ENCODE data around the gene AFTPH.

The AFTPH gene

GRCh38 chr2:64637000-64637635 lies 113.0 kb downstream of the AFTPH start:
- Histone ChIP-seq H3K9me3 (no peaks in the 10 kb centered on the region), H3K27me3 (no peaks in the 10 kb centered on the region), H3K4me2 (peak overlapping the region; percentile 85), H3K4me1 (peaks cover 55% of the 10 kb centered on the region), H3K27ac (peak overlapping the region; percentile 82), H3K36me3 (peaks cover 50% of the 10 kb centered on the region), H3K4me3 (peak overlapping the region; percentile 38), H4K20me1 (peaks cover 41% of the 10 kb centered on the region), H3K9ac (peak overlapping the region; percentile 17; the same call in 1 of the 2 replicates)
- no peak for TF ChIP-seq Cebpa-rat (IDR thresholded peaks at IDR 0.05)

GRCh38 chr2:64637931-64638330 lies 113.8 kb downstream of the AFTPH start:
- H3K36me3 ChIP-seq, result peaks cover 43% of the 10 kb centered on the region
- no peaks in the 10 kb centered on the region for H3K27me3 ChIP-seq
- H3K27ac ChIP-seq, result peak overlapping the region; percentile 82
- H3K9me3 ChIP-seq, result no peaks in the 10 kb centered on the region
- H3K4me1 ChIP-seq, result peaks cover 64% of the 10 kb centered on the region
- no peak overlapping the region for H3K4me3 ChIP-seq
- H4K20me1 ChIP-seq, result peaks cover 49% of the 10 kb centered on the region
- peak overlapping the region; percentile 85 for H3K4me2 ChIP-seq
- TF ChIP-seq Cebpa-rat (IDR thresholded peaks at IDR 0.05), result no peak
- H3K9ac ChIP-seq, result no peak overlapping the region; the same call in 1 of the 2 replicates

GRCh38 chr2:64638502-64639120 lies 114.5 kb downstream of the AFTPH start:
- Histone ChIP-seq H3K4me2 (peak overlapping the region; percentile 85), H3K36me3 (peaks cover 36% of the 10 kb centered on the region), H3K4me1 (peaks cover 70% of the 10 kb centered on the region), H3K9ac (no peak overlapping the region), H3K27ac (no peak overlapping the region), H3K9me3 (no peaks in the 10 kb centered on the region), H3K4me3 (no peak overlapping the region), H3K27me3 (no peaks in the 10 kb centered on the region), H4K20me1 (peaks cover 56% of the 10 kb centered on the region)
- TF ChIP-seq Cebpa-rat (IDR thresholded peaks at IDR 0.05), result no peak

DNA sequence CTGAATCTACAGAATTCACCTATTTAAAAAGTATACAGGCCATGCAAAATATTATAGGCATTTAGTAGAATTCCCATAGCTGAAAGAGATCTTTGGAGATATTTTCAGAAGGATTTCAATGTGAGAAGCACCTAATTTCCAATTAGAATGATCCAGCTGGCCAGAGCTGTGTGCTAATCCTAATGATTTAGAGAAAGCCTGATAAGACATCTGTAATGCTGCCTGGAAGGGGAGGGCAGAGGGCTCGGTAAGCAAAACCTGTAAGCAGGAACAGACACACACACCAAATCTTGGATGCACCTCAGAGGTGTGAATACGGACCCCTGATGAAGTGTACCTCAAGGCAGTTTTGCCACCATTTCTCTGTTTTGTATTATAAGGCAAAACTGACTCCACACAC lies 115.6 kb downstream of the AFTPH start:
- Histone ChIP-seq H3K4me1 (peaks cover 78% of the 10 kb centered on the region), H3K36me3 (peaks cover 25% of the 10 kb centered on the region), H3K27ac (no peak overlapping the region), H3K27me3 (no peaks in the 10 kb centered on the region), H3K9me3 (no peaks in the 10 kb centered on the region), H3K4me3 (no peak overlapping the region), H3K9ac (no peak overlapping the region), H3K4me2 (no peak overlapping the region), H4K20me1 (peaks cover 67% of the 10 kb centered on the region)
- TF ChIP-seq Cebpa-rat (IDR thresholded peaks at IDR 0.05), result no peak

- H3K27ac ChIP-seq, result no peak overlapping the region
- no peak overlapping the region for H3K4me3 ChIP-seq
- no peaks in the 10 kb centered on the region for H3K9me3 ChIP-seq
- H3K4me1 ChIP-seq, result peaks cover 84% of the 10 kb centered on the region
- no peaks in the 10 kb centered on the region for H3K27me3 ChIP-seq
- peaks cover 18% of the 10 kb centered on the region for H3K36me3 ChIP-seq
- H3K4me2 ChIP-seq, result peak overlapping the region; percentile 2; the same call in 1 of the 2 replicates
- peaks cover 74% of the 10 kb centered on the region for H4K20me1 ChIP-seq
- TF ChIP-seq Cebpa-rat (IDR thresholded peaks at IDR 0.05), result no peak
- no peak overlapping the region for H3K9ac ChIP-seq
These were observed 116.3 kb downstream of the AFTPH start for GRCh38 chr2:64640153-64641044.

DNA sequence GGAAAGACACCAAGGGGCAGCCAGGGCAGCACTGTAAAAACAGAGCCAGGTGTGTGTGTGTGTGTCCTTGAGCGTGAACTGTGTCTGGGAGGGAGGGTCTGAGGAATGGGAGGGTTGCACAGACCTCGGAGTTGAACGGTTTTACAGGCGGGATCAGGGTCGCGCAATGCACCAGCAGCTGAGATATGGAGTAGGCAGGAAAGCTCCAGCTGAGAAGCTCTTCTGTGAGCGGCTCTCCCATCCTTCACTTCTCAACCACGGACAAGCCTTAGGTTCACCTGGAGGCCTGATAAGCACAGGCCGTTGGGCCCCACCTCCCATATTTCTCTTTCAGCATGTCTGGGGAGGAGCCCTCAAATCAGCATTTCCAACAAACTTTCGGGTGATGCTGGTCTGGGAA lies 117.5 kb downstream of the AFTPH start:
- H3K4me3 ChIP-seq, result no peak overlapping the region
- no peak for TF ChIP-seq Cebpa-rat (IDR thresholded peaks at IDR 0.05)
- H3K4me1 ChIP-seq, result peaks cover 85% of the 10 kb centered on the region
- H3K9me3 ChIP-seq, result no peaks in the 10 kb centered on the region
- 0 out of 2 replicates have a peak, but pooled peaks cover 8% of the 10 kb centered on the region for H3K36me3 ChIP-seq
- H3K9ac ChIP-seq, result no peak overlapping the region
- no peaks in the 10 kb centered on the region for H3K27me3 ChIP-seq
- no peak overlapping the region for H3K4me2 ChIP-seq
- peaks cover 86% of the 10 kb centered on the region for H4K20me1 ChIP-seq
- no peak overlapping the region for H3K27ac ChIP-seq

Data from BLaER1 (cell line).